GM21825 (cell line): Measurements from ENCODE around the gene NRARP.

Source experiments
- ATAC-seq: cut with Tn5 transposase; IDR thresholded peaks from one replicate; pipeline ENCODE4 v1.9.1; 2021; ENCODE audit warnings: mild to moderate bottlenecking, moderate library complexity; ENCODE audit not compliant: unreplicated experiment

Gene NRARP

DNA sequence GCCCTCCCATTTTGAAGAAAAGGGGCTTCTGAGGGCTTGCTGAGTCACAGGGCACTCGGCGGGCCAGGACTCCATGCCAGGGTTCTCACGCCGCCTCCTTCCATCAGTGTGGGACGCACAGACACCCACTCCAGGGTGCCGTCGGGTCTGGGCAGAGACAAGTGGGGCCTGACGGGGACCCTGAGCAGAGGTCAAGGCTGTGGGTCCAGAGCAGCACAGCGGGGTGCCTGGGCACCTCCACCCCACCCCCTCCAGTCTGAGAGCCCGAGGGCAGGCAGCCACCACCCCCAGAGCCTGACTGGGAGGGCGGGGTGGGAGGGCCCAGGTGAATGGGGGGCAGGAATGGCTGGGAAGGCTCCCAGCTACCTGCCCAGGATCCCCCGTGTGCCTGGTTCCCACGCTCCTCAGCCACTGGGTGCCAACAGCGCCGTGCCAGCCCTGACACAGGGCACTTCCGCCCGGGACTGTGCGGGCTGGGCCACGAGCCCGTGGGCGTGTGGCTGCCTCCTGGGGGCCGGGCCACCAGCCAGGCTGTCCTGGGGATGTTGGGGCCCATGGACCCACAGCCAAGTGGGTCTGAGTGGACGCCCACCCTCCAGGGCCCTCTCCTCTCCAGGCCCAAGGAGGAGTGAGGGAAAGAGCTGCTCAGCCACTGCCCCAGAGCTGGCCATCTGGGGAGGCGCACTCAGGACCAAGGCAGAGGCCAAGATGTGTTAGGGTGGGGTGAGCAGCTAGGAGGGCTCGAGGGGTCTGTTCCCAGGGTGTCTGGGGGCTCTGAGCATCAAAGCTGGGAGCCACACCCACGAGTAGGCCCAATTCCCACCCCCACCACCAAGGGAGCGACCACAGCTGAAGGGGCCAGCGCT lies 10.1 kb upstream of the NRARP start:
- ATAC-seq, result no peak

DNA sequence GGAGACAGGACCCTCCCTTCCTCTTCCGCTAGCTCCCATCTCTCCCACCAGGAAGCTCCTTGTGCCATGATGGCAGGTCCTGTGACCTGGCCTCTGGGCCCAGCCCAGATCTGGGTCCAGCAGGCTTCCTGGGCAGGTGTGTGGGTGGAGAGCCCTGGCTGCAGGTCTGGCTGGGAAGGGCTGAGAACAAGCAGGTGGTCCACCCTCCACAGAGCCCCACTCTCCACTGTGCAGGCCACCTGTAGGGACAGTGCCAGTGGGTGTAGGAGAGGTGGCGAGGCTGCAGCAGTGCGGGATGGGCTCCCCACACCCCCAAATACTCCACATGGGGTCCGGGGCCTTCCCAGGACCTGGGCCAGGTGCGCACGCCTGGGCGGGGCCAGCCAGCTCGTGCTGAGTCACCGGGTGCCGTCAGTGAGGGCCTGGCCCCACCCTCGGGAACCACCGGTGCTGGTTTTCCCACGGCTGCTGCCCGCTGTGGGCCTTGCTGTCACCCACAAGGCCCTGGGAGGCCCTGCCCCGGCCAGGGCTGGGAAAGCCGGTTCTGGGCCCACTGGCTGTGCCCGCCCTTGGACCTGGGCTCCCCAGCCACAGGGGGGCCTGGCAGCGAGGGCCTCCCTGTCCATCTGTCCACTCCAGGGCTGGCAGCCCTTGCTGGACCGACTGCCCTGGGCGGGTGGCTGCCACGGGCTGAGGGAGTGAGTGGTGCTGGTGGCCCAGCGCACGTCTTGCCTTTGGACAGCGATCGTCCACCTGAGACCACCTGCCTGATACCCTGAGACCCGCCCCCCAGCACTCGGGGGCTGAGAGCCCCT lies 9.3 kb upstream of the NRARP start:
- ATAC-seq, result no peak

DNA sequence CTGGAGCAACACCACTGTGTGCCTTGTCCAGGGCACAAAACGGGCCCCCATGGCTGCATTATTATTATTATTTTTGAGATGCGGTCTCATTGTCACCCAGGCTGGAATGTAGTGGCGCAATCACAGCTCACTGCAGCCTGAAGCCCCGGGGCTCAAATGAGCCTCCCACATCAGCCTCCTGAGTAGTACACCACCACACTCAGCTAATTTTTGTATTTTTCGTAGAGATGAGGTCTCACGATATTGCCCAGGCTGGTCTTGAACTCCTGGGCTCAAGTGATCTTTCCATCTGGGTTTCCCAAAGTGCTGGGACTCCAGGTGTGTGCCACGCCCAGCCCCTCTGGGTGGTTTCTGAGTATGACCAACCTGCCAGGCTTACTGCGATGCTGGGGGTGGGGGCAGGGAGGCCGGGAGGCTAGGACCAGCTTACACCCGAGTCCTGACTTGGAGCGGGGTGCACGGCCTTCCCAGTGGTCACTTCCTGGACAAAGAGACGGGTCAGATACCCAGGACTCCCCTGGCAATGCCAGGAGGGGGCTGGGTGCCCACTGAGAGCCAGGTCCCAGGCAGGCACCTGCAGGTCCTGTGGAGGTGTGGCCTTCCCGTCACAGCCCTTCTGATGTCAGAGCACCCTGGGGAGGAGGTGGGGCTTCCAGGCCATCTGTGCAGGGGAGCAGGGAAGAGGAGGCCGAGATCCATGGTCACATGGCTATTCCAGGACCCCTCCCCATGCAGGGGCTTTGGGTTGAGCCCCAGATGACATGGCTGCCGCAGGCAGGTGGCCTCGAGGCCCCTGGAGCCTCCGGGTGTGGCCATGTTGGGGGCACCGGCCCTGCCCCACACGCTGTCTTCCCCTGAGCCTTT lies 8.3 kb upstream of the NRARP start:
- no peak for ATAC-seq

DNA sequence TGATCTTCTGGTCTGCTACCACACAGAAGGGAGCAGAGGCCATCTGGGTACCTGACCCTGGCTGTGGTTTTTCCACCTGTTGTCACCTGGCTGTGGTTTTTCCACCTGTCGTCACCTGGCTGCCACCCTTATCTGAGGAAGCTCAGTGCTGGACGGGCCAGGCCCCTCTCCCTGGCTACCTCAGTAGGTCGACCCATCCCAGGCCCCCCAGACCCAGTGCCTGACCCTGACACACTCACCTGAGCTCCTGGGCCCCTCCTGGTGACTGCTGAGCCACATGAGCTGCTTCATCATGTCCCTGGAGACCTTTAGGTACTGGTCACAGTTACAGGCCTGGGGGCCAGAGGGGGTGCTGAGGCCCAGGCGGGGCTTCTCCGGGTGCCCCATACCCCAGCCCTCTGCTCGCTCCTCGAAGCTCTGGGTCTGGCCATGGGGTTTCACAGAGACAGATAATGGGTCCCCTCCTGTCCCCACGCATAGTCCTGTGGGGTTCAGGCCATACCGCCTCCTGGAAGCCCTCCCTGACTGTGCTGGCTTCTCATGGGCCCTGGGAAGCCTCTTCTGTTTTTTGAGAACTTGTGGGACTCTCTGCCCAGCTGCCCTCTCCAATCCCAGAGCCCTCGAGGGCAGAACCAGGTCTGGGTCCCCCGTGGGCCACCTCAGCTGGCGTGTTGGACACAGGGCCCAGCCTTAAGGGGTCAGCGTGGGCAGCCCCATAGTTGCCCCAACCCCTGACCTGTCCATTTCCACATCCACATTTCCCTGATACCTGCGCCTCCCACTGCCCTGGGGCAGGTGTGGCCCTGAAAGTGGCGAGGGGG lies 7.5 kb upstream of the NRARP start:
- ATAC-seq, result no peak

DNA sequence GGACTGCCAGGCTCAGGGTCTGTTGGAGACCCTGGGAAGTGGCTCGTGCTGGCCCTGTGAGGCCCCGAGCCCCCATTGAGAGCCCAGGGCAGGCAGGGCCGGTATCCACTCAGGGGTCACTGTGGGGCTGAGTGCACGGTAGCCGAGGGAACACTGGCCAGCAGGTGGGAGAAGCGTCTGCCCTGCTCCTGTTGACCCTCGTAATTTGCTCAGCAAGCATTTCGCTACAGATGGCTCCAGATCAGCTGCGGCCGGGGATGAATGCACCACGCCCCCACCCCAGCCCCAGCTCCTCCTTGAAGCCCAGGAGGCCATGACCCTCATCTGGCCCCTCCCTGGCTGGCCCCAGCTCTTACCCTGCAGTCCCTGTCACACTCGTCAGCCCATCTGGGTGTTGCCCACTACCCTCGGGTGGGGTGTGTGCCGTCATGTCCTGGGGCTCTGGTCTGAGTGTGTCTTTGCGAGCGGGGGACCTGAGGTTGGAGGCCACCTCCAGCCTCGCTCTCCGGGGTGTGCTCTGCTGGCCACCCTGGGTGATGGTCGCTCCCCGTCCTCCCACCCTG lies 6.1 kb upstream of the NRARP start:
- no peak for ATAC-seq

DNA sequence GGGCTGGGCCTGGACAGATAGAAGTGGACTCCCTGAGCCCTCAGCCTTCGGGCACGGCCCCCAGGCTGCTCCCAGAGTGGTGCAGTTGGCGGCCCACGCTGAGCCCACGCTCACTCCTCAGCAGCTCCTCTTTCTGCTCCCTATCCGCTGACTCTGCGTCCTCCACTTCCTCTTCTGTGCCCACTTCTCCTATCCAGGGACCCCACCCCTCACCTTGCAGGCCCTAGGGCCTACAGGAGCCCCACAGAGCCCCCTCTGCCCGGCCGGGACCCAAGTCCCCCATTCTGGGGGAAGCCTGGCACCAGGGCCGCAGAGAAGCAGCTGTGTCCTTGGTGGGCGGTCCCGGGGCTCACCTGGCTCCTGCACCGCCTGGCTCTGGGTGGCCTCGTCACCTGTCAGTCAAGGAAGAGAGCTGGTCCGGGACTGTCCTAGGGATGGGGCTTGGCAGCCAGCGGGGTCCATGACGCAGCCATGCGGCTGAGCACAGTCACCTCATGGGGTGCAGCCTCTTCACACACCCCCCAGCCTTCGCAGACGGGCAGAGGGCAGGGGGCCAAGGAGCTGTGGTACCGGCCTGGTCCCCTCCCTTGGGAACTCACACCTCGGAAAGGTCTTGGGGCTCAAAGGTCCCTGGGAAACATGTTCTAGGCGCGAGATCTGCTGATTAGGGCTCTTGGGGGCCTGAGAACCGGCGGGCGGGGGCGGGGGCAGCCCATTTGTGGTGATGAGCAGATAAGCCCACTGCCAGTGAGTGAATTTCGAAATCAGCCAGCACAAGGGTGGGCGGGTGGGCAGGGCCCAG lies 5.4 kb upstream of the NRARP start:
- ATAC-seq, result no peak

DNA sequence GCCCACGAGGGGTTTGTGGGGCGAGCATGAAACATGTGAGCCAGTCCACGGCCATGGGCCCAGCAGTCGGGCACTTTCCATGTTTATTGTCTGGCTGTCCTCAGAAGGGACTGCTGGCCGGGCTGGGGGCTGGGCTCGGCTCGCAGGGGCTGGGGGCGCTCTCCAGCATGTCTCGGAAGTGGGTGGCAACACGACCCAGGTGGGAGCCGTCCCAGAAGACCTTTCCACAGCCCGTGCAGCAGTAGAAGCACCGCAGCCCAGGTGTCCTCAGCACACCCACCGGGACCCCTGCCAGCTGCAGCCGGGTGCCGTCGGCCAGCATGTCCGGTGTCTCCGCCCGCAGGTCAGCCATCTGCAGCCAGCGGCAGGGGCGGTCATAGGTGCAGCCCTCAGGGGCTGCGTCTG lies 4.8 kb upstream of the NRARP start:
- no peak for ATAC-seq

DNA sequence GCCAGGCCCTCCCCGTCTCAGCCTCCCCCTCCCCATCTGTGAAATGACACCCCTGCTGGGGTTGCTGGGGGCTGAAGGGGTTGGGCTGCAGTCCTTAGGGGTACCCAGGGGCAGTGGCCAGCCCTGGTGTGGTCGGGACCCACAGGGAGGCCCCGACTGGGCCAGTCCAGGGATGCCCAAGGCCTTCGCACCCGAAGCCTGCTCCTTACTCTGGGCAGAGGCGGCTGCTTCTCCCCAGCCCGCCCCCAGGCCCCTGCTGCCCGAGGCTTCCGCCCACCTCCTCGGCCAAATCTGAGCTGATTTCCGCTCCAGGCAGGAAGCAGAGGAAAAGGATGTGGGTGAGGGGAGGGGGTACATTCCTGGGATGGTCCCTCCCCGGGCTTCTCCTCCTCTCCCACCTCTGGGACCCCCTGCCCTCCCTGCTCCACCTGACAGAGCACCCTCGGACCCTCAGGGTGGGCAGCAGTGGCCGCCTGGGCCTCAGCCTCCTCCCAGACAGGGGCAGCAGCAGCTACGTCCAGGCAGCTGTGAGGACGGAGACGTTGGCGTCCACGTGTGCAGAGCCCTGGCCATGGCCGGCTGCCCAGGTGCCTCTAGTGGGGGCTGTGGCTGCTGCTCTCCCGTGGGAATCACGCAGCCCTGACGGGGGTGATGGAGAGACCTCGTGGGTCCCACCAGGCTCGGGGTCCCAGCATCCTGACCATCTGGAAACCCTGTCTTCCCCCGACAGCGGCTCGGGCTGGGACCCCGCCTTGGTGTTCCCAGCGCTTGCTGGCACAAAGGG lies 4.2 kb upstream of the NRARP start:
- no peak for ATAC-seq

DNA sequence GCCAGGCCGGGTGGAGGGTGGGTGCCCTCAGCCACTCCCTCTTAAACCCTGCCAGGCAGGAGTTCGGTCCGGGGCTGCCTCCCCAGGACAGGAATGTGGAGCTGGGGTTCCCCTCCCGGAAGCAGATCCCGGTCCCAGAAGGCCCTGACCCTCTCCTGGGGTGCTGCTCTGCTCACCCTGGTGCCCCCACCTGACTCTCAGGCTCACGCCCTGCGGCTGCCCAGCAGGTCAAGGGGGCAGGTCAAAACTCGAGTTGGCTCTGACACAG lies 3.7 kb upstream of the NRARP start:
- no peak for ATAC-seq

DNA sequence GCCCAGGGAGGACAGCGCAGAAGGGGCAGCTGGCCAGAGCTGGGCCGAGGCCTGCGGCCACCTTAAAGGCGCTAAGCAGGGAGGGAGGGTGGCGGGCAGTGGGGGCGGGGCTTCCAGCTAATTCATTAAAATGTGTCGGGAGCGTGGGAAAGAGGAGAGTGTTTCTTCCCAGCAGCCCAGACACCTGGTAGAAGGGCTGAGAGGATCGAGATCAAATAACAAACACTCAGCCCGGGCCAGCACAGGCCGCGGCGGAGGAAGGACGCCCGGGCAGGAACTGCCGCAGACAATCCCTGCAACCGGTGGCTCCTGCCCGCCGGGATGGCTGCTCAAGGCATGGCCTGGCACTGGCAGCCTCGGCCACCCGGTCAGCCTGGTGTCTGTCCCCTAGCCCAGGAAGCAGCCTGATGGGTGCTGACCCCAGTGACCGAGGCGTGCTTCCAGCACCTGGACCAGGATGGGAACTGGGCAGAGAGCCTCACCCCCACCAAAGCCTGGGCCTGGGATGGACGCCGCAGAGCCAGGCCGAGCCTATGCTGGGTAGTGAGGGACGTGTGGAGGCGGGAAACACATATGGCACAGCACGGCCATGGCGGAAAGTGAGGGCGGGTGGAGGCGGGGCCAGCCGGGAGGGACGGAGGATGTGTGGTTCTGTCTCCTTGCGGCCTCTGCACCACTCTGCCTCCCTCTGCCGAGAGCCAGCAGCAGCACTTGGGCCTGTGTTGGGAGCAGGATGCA lies 3.2 kb upstream of the NRARP start:
- ATAC-seq, result no peak

DNA sequence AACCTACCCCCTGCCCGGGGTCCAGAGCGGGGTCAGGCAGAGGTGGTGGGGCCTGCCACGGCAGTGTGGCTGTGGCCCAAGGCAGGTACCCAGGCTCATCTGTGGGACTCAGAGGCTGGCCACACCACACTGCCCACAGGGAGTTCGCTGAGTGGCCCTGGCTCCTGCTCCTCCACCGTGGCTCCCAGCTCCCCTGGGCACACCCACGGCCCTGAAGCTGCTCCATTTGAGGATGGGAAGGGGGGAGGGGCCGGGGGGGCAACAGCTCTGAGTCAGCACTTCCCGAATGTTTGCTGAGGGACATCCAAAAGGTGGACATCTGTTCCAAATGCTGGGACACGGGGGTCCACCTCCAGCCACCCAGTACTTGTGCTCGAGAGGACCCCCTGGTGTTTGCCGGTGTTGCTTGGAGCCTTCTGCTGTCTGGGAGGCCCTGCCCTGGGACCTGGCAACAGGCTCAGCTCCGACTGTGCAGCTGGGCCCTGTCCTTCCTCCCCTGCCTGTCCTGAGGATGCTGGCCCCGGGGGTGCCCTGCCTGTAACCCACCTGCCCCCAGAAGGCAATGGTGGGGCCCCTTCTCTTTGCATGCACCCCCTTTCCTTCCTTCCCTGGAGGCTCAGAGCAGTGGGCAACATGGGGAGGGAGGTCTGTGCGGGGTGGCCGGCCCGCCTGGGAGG lies 2.5 kb upstream of the NRARP start:
- no peak for ATAC-seq

DNA sequence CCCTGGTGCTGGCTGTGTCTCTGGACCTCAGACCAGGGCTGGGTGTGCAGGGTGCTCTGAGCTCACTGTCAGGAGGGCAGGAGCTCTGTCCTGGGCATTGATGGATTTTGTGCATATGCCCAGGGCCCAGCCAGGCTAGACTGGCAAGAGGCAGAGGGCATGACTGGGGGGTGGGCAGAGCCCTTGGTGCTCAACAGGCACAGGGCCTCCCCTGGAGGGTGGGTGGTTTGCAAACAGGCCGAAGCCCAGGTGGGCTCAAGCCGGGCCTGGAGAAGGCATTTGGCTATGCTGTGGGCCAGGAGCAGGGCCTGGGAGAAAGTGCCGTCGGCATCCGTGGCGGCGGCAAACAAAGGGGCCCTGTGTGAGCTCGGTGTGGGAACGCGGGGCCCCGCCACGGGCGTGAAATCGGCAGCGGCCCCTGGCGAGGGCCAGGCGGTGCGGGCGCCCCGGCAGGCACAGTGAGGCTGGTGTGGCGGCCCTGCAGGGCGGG lies 1.9 kb upstream of the NRARP start:
- ATAC-seq, result no peak

DNA sequence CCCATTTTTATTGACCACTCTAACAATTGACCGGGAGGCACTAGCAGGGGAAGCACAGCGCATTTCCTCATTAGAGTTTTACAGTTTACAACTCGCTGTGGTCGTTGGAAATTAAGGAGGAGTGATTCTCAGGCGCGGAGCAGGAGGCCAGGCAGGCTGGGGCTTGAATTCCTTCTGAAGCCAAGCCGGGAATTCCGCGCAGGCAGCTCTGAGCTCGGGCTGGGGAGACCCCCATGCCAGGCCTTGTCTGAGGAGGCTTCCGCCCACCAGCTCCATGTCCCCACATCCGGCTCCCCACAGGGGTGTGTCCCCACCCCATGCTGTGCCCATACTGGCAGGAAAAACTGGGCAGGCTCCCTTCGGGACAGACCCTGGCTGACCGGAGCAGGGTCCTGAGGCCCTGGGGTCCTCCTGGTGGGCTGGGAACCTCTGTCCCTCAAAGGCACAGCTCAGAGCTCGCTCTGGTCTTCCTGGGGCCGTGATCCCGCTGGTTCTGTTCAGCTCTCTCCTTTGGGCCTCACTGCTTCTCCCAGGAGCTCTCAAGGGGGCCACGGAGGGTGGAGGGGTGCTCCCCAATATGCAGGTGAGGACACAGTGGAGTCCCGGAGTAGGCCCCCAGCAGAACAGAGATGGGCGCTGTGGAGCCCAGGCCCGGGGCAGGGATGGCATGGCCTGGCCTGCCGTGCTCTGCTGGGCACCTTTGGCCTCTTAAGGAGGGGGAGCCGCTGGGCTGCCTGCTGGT lies 1.3 kb upstream of the NRARP start:
- no peak for ATAC-seq

DNA sequence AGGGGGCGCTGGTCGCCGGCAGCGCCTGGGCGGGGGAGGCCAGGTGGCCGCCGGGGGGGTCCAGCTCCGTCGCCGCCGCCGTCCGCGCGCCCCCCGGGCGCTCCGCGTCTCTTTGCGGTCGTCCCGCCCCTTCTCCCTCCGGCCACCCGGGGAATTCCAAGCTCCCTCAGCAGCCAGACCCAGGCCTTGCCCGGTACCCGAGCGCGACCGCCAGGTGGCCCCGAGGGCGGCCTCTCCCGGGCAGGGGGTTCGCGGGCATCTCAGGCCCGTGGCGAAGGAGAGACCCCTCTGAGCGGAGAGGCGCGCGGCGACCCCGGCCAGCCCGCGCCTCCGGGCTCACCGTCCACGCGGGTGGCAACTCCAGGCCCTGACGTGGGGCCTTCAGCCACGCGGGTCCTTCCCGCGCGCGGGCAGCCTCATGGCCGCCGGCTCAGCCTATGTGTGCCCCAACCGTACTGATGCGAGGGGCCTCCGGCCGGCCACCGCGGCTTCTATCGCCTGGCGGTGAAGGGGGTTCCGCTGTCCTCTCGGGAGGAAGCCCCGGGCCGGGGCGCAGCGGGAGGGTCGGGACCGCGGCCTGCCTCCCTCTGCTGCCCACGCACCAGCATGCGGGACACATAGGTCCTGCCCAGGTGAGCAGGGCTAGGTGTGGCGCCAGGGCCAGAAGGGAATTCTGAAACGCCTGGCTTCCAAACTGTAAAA lies 529 bp upstream of the NRARP start:
- peak; percentile 37 for ATAC-seq

DNA sequence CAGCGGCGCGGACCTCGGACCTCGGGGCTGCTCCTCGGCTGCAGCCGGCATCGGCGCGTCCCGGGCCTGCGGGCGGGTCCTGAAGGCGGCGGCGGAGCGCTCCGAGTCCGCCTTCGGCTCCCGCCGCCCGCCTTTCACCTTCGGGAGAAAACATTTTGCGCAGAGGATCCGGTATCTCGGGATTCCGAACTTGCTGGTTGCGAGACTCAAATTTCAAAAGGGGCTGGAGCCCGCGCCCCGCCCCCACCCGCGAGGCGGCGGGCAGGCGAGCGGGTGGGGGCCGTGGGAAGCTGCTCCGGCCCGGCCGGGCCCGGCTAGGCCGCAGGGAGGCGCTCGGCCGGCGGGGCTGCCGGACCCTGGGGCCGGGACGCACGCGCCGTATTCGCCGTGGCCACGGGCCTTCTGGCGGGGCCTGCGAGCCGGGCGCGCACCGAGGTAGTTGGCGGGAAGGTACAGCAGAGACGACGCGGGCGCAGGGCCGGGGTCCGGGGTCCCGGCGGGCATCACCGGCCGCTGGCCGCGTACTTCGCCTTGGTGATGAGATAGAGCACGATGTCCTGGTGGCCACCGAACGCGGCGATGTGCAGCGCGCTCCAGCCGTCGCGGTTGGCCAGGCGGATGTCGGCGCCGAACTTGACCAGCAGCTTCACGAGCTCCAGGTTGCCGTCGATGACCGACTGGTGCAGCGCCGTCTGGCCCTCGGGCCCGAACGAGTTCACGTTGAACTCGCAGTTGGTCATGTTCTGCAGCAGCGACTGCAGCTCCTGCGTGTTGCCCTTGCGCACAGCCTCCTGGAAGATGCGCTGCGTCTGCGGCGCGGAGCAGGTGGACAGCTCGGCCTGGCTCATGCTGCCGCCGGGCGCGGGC lies 757 bp downstream of the NRARP start:
- ATAC-seq, result no peak
